ENCODE measurements around the gene DDX59.

DNA sequence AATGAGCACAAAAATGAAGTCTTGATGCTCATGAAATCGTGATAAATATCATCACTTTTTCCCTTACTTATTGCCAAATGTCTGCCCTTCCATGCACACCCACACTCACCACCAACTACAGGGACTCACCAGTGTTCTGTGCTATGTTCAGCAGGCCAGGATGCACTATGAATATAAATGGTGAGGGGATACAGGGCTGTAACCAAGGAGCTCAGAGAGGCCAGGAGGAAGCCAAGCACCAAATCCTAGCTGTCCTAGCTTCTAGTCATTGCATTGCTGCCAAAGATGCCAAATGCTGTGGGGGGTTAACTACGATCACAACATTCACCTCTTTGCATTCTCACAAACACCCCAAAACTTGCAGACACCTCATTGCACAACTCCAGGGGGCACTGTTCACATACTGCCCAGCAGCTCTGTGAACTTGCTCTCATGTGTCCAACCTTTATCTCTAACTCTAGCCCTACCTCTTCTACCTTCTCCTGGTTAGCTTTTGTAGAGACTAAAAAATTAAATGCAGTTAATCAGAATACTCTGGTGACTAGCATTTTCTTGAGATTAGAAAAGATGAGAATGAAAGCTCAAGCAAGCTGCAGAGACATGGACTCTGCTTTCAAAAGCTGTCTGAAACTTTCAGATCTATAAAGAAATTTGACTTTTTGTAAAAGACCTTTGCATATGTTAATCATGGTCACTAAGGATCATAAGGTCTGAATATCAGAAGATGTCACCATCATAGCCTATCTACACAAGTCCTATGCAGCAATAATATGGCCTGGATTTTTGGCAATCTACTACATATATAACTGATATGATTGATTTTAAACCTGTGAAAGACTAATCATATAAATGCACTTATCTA lies 35.2 kb downstream of the DDX59 start:
- TF ChIP-seq, protein P1, sequence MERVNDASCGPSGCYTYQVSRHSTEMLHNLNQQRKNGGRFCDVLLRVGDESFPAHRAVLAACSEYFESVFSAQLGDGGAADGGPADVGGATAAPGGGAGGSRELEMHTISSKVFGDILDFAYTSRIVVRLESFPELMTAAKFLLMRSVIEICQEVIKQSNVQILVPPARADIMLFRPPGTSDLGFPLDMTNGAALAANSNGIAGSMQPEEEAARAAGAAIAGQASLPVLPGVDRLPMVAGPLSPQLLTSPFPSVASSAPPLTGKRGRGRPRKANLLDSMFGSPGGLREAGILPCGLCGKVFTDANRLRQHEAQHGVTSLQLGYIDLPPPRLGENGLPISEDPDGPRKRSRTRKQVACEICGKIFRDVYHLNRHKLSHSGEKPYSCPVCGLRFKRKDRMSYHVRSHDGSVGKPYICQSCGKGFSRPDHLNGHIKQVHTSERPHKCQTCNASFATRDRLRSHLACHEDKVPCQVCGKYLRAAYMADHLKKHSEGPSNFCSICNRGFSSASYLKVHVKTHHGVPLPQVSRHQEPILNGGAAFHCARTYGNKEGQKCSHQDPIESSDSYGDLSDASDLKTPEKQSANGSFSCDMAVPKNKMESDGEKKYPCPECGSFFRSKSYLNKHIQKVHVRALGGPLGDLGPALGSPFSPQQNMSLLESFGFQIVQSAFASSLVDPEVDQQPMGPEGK (CRISPR knock-in tag; IDR thresholded peaks at IDR 0.05; ENCODE audit: borderline replicate concordance) = no peak
- TF ChIP-seq, protein P2, sequence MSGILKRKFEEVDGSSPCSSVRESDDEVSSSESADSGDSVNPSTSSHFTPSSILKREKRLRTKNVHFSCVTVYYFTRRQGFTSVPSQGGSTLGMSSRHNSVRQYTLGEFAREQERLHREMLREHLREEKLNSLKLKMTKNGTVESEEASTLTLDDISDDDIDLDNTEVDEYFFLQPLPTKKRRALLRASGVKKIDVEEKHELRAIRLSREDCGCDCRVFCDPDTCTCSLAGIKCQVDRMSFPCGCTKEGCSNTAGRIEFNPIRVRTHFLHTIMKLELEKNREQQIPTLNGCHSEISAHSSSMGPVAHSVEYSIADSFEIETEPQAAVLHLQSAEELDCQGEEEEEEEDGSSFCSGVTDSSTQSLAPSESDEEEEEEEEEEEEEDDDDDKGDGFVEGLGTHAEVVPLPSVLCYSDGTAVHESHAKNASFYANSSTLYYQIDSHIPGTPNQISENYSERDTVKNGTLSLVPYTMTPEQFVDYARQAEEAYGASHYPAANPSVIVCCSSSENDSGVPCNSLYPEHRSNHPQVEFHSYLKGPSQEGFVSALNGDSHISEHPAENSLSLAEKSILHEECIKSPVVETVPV (CRISPR knock-in tag; IDR thresholded peaks at IDR 0.05) = no peak
- TF ChIP-seq, protein P3, sequence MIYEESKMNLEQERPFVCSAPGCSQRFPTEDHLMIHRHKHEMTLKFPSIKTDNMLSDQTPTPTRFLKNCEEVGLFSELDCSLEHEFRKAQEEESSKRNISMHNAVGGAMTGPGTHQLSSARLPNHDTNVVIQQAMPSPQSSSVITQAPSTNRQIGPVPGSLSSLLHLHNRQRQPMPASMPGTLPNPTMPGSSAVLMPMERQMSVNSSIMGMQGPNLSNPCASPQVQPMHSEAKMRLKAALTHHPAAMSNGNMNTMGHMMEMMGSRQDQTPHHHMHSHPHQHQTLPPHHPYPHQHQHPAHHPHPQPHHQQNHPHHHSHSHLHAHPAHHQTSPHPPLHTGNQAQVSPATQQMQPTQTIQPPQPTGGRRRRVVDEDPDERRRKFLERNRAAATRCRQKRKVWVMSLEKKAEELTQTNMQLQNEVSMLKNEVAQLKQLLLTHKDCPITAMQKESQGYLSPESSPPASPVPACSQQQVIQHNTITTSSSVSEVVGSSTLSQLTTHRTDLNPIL (CRISPR knock-in tag; IDR thresholded peaks at IDR 0.05; ENCODE audit: low read depth) = no peak
- TF ChIP-seq, protein P4, sequence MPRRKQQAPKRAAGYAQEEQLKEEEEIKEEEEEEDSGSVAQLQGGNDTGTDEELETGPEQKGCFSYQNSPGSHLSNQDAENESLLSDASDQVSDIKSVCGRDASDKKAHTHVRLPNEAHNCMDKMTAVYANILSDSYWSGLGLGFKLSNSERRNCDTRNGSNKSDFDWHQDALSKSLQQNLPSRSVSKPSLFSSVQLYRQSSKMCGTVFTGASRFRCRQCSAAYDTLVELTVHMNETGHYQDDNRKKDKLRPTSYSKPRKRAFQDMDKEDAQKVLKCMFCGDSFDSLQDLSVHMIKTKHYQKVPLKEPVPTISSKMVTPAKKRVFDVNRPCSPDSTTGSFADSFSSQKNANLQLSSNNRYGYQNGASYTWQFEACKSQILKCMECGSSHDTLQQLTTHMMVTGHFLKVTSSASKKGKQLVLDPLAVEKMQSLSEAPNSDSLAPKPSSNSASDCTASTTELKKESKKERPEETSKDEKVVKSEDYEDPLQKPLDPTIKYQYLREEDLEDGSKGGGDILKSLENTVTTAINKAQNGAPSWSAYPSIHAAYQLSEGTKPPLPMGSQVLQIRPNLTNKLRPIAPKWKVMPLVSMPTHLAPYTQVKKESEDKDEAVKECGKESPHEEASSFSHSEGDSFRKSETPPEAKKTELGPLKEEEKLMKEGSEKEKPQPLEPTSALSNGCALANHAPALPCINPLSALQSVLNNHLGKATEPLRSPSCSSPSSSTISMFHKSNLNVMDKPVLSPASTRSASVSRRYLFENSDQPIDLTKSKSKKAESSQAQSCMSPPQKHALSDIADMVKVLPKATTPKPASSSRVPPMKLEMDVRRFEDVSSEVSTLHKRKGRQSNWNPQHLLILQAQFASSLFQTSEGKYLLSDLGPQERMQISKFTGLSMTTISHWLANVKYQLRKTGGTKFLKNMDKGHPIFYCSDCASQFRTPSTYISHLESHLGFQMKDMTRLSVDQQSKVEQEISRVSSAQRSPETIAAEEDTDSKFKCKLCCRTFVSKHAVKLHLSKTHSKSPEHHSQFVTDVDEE (CRISPR knock-in tag; IDR thresholded peaks at IDR 0.05) = no peak
- TF ChIP-seq RARB (CRISPR knock-in tag; IDR thresholded peaks at IDR 0.05) (no peak), ZFP3 (CRISPR knock-in tag; IDR thresholded peaks at IDR 0.05) (no peak), TOX (CRISPR knock-in tag; IDR thresholded peaks at IDR 0.05; ENCODE audit: borderline replicate concordance) (no peak), BACH2 (CRISPR knock-in tag; IDR thresholded peaks at IDR 0.05; ENCODE audit: borderline replicate concordance) (no peak), ESRRG (CRISPR knock-in tag; IDR thresholded peaks at IDR 0.05) (no peak), GLIS3 (CRISPR knock-in tag; IDR thresholded peaks at IDR 0.05) (no peak), ARNTL (CRISPR knock-in tag; IDR thresholded peaks at IDR 0.05; ENCODE audit: borderline replicate concordance, low read depth) (no peak), TCF4 (CRISPR knock-in tag; IDR thresholded peaks at IDR 0.05; ENCODE audit: borderline replicate concordance) (no peak)
